GM21576 (cell line): Measurements from ENCODE around the gene TOB1.

Experiments
- ATAC-seq: cut with Tn5 transposase; IDR thresholded peaks from one replicate; pipeline ENCODE4 v1.9.1; 2021; ENCODE audit warnings: mild to moderate bottlenecking, moderate library complexity; ENCODE audit not compliant: unreplicated experiment

Gene TOB1, protein sequence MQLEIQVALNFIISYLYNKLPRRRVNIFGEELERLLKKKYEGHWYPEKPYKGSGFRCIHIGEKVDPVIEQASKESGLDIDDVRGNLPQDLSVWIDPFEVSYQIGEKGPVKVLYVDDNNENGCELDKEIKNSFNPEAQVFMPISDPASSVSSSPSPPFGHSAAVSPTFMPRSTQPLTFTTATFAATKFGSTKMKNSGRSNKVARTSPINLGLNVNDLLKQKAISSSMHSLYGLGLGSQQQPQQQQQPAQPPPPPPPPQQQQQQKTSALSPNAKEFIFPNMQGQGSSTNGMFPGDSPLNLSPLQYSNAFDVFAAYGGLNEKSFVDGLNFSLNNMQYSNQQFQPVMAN

DNA sequence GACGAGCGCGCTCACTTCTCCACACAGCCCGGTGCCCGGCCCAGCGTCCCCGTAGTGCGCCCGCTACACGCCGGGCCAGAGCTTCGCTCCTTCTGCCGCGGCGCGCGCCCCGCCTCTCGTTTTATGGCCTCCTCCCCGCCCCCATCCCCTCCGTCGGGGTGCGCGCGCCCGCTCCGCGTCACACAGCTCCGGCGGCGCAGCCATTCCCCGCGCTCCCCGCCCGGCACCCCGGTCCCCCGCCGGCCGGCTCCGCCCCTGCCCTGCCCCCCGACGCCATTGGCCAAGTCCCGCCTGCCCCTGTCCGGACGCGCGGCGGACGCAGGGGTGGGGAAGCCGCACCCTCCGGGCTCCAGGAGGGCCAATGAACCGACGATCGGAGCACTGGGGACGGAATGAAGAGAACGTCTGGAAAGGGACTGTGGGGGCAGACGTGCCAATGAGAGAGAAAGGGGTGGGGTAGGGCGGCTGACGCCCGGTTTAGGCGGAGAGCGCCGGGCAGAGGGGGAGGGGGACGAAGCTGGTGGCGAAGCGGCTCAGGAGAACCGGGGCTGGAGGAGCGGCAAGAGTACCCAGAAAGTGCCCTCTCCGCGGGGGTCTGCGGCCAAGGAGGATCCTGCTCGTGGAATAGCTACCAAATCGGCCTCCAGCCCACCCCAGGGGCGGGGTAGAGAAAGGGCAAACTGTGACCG lies at the start of gene TOB1:
Gene TOB1, minus strand, starts transcription at position 94 of the 689 bp plus-strand sequence. CDS start 2,337 bp downstream, outside the sequence.
- peak; percentile 67 for ATAC-seq

DNA sequence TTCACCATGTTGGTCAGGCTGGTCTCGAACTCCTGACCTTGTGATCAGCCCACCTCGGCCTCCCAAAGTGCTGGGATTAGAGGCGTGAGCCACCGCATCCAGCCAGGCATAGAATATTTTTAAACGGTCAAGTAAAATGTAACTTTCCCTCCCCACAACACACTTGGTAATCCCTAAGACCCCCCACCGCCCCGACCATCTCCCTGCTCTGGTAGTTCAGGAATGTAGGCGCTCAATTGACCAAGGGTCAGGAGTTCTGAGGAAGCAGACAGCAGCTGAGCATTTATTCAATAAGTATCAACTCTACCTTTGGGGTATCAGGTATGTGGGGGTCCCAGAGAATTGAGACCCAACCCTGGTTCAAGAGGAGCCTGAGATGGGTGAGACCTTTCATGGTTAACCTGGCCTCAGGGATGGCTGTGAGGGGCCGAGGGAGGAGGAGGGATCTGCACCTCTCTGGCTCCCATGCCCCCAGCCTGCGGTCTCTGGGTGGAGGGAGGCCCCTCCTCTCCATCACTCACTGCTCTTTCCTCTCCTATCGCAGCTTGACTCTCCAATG lies 48.4 kb upstream of the TOB1 start:
- no peak for ATAC-seq

DNA sequence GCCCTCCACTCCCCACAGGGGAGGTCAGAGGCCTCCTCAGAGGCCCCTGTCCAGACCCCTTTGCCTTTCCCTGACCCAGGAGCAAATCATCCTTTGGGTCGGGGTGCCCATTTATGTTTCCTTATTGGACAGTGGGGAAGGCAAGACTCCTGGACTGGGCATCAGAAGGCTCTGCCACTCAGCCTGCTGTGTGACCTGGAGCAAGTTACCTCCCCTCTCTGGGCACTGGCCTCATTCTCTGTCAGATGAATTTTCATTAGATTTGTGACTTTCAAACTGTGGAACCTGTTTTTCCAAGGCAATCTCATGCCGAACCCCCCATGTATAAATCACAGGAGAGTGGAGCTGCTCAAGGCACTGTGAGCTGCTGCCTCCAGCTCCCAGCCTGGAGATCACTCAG lies 47.0 kb upstream of the TOB1 start:
- ATAC-seq, result no peak

DNA sequence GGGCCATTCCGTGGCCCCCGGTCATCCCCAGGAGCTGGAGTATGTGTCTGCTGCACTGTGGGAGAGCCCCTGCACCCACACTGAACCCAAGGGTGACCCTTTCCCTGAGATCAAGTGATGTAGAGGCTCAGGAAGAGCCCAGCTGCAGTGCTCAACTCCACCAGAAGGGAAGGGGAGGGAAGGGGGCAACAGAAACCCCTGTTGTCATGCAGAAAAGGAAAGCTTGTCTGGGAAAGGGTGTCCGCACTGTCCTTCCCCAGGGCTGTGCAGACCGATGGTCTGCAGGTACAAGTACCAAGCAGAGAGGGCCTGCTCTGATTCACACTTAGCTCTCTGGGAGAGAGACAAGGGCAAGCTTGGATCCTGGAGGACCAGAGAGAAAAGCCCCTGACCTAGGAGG lies 45.7 kb upstream of the TOB1 start:
- ATAC-seq, result no peak

DNA sequence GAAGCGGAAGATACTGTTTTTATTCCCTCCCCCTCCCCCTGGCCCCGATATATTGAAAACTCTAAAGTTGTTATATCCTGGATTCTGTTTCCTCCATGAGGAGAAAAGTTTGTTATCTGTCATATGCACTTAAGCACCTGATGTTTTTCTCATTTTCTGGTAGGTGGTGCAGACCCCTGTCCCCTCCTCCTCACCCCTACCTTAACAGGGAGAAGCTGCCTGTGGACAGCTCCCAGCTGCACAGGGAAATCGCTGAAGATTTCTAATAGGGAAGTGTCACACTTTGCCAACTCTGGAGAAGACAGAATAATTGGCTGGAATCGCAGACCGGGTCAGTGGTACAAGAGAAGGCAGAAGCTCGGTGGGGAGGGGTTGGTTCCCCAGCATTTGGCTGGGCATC lies 45.3 kb upstream of the TOB1 start:
- ATAC-seq, result no peak

DNA sequence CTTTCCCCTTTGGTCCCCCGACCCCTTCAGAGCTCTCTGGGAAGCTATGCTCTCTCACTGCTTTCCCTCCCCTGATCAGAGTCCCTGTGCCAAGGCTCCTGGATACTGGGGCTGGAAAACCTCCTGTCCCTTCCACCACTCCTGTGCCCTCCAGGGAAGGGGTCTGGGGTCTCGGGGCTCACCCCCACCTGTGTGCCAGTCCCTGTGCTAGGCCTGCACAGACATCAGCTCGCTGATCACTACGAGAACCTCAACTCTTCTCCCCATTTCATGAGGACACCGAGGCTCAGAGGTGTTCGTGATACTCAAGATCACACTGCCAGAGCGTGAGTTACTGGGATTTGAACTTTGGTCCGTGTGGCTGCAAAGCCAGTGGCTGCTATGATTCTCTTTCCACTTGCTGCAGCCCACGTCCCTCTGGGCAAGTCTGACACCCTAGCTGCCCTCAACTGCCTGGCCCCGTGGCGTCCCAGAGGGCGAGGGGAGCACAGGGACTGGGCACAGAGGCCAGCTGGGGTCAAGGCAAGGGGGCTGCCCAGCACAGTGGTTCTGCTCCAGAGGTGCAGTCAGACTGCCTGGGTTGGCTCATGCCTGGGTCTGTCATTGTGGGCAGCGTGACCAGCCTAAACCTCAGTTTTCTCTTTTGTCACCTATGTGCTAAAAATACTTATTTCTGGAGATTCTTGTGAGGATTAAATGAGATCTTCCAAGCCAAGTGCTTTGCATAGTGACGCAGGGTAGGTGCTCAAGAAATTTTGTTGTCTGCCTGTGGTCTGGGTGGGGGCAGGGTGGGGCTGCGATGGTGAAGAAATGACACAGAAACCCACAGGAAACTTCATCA lies 43.8 kb upstream of the TOB1 start:
- ATAC-seq, result no peak

DNA sequence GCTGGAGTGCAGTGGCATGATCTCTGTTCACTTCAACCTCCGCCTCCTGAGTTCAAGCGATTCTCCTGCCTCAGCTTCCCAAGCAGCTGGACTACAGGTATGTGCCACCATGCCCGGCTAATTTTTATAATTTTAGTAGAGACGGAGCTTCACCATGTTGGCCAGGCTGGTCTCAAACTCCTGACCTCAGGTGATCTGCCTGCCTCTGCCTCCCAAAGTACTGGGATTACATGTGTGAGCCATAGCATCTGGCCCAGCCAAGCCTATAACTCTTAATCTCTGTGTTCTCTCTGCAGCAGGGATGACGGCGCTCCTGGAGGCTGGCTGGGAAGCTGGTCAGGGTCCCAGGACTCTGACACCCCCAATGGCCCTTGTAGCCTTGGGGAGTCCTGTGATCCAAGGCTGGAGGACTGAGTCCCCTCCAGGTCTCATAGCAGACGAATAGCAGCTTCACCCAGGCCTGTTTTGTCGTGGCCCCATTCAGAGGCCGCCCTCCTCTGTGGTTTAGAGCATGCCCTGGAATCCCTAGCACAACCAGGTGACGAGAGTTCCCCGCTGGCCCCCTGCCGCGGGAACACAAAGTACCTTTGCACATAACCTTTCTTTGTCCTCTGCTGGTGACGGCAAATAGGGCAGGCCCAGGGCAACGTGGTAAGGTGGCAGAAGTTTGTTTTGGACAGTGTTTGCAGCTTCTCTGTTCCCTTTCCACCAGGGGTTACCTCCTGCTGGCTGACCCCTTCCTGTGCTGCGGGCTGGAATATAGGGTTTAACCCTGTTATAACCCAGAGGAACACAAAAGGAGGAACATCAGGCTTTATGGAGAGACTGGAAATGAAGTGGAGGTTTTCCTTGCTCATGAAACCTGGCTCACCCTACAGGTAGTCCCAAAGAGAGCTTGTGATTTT lies 43.0 kb upstream of the TOB1 start:
- ATAC-seq, result no peak

DNA sequence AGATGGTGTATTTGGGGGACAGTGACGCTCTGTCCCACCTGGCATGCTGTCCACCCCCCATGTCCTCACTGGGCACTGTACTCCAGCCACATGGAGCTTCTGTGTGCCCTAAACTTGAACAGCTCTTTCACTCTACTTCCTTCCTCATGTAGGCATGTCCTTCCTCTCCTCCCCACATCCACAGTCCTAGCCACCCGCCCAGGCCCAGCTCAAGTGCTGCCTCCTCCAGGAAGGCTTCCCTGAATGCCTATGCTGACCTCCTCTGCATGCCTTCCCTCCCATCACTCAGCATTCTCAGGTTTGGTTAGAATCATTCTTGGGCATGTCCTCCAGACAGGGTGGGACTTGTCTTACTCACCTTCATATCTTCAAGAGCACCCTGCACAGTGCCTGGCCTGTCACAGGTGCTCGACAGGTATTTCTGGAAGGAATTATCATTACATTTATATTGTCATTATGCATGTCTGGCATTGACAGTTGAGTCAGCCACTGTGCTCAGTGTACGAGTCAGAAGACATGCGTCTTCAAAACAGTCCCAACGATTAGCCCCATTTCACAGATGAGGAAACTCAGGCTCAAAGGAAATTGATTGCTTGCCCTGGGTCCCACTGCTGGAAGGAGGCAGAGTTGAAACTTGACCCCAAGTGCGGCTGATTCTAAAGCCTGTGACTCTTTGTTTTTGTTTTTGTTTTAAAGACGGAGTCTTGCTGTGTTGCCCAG lies 42.1 kb upstream of the TOB1 start:
- no peak for ATAC-seq

DNA sequence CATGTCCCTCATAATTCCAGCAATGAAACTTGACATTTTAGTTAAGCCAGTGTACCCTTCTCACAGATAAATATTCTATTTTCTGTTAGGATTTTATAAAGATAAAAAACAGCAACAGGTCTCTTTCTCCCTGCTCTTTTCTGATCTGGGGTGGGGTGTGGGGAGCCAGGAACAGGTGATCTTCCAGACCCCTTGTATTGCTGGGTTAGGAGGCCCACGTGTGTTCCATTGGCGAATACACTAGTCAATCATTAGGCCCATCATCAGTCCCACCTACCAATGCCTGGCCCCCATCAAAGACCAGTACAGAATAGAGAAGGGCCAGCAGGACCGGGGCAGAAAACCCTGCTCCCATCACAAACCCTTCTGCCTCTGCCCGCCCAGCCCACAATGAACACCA lies 40.3 kb upstream of the TOB1 start:
- ATAC-seq, result no peak

DNA sequence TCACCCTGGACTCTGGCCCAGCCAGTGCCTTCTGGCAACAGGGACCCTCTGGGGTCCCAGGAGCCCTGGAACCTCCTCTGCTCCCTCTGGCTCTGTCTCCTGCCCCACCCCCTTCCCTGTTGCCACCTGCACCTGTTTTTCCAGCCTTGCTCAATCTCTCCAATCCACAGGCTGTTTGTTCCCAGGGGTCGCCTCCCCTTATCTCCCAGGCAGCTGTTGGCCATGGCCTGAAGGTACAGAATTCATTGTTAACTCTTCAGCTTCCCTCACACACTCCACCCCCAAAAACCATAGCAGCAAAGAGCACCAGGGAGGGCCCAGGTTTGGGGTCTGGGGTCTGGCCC lies 39.3 kb upstream of the TOB1 start:
- ATAC-seq, result no peak

DNA sequence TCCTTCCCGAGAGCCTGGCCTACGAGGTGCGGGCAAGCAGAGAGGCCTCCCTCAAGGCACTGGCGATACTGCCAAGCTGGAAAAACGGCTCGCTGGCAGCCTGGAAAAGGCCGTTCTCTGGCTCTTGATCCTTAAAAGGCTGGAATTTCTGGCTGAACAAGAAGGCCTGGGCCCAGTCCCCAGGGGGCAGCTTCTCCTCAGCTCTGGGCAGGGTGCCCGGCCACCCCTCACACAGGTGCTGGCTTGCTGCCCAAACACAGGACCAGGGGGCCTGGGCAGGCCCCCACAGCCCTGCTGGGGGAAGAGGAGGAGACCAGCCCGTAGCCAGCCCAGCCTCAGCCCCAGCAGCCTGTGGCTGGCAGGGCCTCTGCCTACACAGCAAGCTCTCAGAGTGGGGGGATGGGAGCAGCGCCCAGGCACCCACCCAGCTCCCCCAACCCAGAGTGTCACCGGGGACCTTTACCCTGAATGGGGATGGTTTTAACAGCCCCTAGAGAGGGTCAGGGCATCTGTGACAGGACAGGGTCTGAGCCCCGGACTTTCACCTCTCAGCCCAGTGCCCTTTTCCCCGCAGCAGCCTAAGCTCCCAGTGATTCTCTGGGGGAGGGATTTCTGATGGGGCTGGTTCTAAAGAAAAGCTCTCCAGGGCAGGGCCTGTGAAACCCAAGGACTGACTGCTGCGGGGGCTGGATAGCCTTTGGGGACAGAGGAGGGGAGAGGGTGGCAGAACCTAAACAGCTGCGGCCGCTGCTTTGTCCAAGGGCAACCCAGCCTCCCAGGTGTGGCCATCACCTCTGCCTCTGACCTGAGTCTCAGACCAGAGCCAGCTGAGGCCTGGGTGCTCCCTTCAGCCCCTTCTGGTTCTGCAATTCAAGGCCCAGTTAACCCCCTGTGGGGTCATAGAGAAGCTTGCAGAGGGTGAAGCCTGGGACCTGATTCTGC lies 38.6 kb upstream of the TOB1 start:
- no peak for ATAC-seq

DNA sequence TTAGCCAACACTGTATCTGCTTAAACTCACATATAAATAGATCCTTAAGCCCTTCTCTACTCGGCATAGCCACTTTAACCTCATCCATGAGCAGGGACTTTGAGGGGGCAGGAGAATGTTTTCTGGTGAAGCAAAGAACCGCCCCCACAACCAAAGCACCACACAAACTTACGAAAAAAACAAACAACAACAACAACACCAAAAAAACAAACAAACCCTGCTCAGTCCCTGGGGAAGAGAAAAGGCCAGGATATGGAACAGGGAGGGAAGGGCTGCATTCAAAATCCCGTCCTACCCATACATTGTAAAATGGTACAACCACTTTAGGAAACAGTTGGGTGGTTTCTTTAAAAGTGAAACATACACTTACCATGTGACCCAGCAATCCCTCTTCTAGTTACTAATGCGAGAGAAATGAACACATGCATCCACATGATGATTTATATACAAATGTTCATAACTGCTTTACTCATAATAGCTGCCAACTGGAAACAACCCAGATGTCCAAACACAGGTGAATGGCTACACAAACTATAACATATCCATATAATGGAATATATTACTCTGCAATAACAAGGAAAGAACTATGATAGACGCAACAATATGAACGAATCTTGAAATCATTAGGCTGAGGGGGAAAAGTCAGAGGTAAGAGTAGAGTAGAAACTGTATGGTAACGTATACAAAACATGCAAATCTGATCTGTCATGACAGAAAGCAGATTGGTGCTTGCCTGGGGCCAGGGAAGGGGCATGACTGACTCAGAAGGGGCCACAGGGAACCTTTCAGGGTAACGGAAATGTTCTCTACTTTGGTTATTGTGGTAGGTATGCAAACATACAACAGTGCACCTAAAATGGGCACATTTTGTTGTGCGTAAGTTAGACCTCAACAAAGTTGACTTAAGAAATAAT lies 37.7 kb upstream of the TOB1 start:
- ATAC-seq, result no peak

DNA sequence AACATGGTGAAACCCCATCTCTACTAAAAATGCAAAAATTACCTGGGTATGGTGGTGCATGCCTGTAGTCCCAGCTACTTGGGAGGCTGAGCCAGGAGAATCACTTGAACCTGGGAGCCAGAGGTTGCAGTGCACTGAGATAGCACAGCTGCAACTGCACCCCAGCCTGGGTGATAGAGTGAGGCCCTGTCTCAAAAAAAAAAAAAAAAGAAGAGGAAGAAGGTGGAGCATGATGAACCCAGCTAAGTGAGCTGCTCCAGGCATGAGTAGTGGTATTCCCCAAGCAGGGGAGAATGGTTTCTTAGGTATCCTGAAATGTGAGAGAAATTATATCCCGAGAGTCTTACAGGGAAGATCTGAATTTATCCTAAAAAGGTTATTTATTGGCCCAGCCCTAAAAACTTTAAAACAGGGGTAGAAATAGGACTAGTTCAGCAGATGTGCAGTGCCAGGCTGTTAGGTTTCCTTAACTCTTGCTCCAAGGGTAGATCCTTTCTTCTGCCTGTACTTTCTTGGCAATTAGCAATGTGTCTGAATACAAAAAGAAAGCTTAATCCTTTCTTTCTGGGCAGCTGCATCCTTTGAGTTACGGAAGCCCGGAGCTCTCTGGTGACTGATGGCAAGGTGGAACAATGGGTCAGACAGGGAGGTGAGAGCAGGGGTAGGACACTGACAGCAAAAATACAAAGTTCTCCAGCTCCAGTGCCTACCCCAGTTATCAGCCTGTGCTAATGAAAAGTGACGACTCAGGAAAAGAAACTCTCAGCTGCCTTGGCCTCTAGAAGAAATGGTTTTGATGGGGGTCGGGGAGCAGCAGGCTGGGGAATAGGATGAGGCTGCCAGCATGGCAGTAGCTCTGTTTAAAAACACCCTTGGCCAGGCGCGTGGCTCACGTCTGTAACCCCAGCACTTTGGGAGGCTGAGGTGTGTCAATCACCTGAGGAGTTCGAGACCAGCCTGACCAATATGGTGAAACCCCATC lies 36.5 kb upstream of the TOB1 start:
- ATAC-seq, result no peak

DNA sequence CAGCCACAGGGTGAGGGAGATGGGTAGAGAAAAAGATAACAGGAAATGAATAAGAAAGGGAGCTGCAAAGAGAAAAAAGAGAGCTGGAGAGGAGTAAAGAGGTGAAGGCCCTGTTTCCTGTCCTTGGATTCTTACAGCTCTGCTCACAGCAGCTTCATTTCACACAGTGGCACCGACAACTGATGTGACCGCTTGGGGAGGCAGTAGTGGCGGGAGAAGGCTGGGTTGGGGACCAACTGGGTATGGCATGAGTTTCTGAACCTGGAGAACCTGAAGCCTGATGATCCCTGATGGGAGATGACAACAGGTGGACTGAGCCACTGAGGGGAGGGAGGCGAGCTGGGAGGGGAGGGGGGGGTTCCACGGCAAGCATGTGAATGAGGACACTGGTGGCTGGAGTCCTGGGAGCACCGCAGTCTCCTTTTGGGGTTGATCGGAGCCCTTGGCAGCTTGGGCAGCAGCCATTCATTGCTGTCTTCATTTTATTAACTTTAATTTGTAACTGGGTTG lies 34.3 kb upstream of the TOB1 start:
- ATAC-seq, result no peak

DNA sequence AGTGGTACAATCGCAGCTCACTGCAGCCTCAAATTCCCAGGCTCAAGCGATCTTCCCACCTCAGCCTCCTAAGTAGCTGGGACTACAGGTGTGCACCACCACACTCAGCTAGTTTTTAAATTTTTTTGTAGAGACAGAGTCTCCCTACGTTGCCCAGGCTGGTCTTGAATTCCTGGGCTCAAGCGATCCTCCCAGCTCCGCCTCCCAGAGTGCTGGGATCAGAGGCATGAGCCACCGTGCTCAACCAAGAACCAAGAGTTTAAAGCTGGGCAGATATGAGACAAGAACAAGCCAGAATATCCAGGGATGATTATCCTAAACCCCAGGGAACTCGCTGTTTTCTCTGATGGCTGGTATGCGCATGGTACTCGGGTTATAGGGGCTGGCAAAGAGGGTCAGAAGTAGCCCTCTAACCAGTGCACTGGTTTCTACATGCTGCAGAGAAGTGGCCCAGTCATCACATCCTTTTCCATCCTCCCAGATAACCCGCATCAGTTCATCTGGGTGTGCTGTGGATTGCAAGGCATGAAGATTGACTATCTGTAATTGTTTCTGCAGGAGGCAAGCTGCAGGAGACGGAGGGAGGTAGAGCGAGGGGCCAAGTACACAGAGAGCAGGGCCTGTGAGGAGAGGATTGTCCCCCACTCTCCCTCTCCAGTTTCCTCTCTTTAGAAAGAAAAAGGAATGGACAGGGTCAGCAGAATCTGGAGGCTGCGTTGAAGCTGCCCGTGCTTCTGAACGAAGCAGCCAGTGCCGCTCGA lies 33.6 kb upstream of the TOB1 start:
- ATAC-seq, result no peak
